ENCODE data around the gene ARMC12. TPM values are rescaled to one million over a fixed set of nuclear protein-coding genes. Genes with fewer than 3 reads are reported as not detected.

The ARMC12 gene
- total RNA-seq, 4 donors from 2014 or later = 0.68 to 1.5 TPM; not detected in 2

- no peak overlapping the region for H3K4me3 ChIP-seq
- no peaks in the 10 kb centered on the region for H3K36me3 ChIP-seq
- WGBS, 2 donors (ENCODE audit: low coverage in 1 of 2) = 55 to 71% methylated on average over 5 to 13 of the region's 13 CpGs
- TF ChIP-seq CTCF (IDR thresholded peaks at IDR 0.05) (no peak), POLR2A (IDR thresholded peaks at IDR 0.05) (no peak), EP300 (IDR thresholded peaks at IDR 0.05; ENCODE audit: low read depth) (no peak), POLR2AphosphoS5 (IDR thresholded peaks at IDR 0.05) (no peak)
- no peaks in the 10 kb centered on the region for H3K9me3 ChIP-seq
- peaks cover 54% of the 10 kb centered on the region for H3K27me3 ChIP-seq
- no peaks in the 10 kb centered on the region for H3K4me1 ChIP-seq
- no peak overlapping the region for H3K27ac ChIP-seq
- in situ Hi-C loops (cut with MboI; ENCODE audit: low pct_ligation_motif_present in 1 of 4, low pct_unique_long_range_greater_than_20kb in 1 of 4, low sequenced_read_pairs in 3 of 4) (loop anchor here in 1 of 4 donors (25.0 kb wide), 1 partner anchor 1825 kb away; no protein-coding TSS in a partner anchor), intact Hi-C loops (cut with DNase I; ENCODE audit: low total_unique reads) (loop anchor here (1.0 kb wide), 1 partner anchor 11 kb away; no protein-coding TSS in a partner anchor)
- no peak for DNase-seq
Observed at GRCh38 chr6:35787266-35788218, 50.7 kb downstream of the ARMC12 start.

- TF ChIP-seq POLR2AphosphoS5 (IDR thresholded peaks at IDR 0.05) = no peak
- no peak for TF ChIP-seq CTCF (IDR thresholded peaks at IDR 0.05)
- TF ChIP-seq POLR2A (IDR thresholded peaks at IDR 0.05) = no peak
- no peak for TF ChIP-seq EP300 (IDR thresholded peaks at IDR 0.05; ENCODE audit: low read depth)
- 53 to 61% methylated on average over 3 to 4 of the region's 4 CpGs for WGBS, 2 donors (ENCODE audit: low coverage in 1 of 2)
- Histone ChIP-seq H3K27me3 (peaks cover 59% of the 10 kb centered on the region), H3K4me1 (no peaks in the 10 kb centered on the region), H3K27ac (no peak overlapping the region), H3K36me3 (no peaks in the 10 kb centered on the region), H3K4me3 (no peak overlapping the region), H3K9me3 (no peaks in the 10 kb centered on the region)
- intact Hi-C loops (cut with DNase I; ENCODE audit: low total_unique reads) = no loop called here
- in situ Hi-C loops (cut with MboI; ENCODE audit: low pct_ligation_motif_present in 1 of 4, low pct_unique_long_range_greater_than_20kb in 1 of 4, low sequenced_read_pairs in 3 of 4) = loop anchor here in 1 of 4 donors (25.0 kb wide), 1 partner anchor 1824 kb away; no protein-coding TSS in a partner anchor
- DNase-seq = no peak
Observed at GRCh38 chr6:35788423-35788982, 51.7 kb downstream of the ARMC12 start.

GRCh38 chr6:35790683-35791082 lies 53.9 kb downstream of the ARMC12 start:
- Histone ChIP-seq H3K27ac (no peak overlapping the region), H3K27me3 (peaks cover 53% of the 10 kb centered on the region), H3K9me3 (no peaks in the 10 kb centered on the region), H3K4me3 (no peak overlapping the region), H3K4me1 (no peaks in the 10 kb centered on the region), H3K36me3 (no peaks in the 10 kb centered on the region)
- TF ChIP-seq CTCF (IDR thresholded peaks at IDR 0.05) = no peak
- TF ChIP-seq POLR2AphosphoS5 (IDR thresholded peaks at IDR 0.05) = no peak
- no peak for TF ChIP-seq EP300 (IDR thresholded peaks at IDR 0.05; ENCODE audit: low read depth)
- TF ChIP-seq POLR2A (IDR thresholded peaks at IDR 0.05) = no peak
- intact Hi-C loops (cut with DNase I; ENCODE audit: low total_unique reads) (no loop called here), in situ Hi-C loops (cut with MboI; ENCODE audit: low pct_ligation_motif_present in 1 of 4, low pct_unique_long_range_greater_than_20kb in 1 of 4, low sequenced_read_pairs in 3 of 4) (loop anchor here in 1 of 4 donors (25.0 kb wide), 1 partner anchor 1822 kb away; no protein-coding TSS in a partner anchor)
- DNase-seq = no peak
- 76 to 84% methylated on average over 4 to 5 of the region's 5 CpGs for WGBS, 2 donors (ENCODE audit: low coverage in 1 of 2)

Data from transverse colon (tissue), 4 donors.